ENCODE measurements around the gene SLC6A6. TPM values are rescaled to one million over a fixed set of nuclear protein-coding genes. Genes with fewer than 3 reads are reported as not detected.

SLC6A6 gene
- total and polyA plus RNA-seq, 2 donors from 2014 or later, result 7.1 to 64.0 TPM

GRCh38 chr3:14358426-14359211, 43.8 kb upstream of the SLC6A6 start:
- intact Hi-C loops (cut with DNase I), result no loop called here
- peak in 4 of 5 donors; percentile 61 to 76 (median 64) for DNase-seq
- Histone ChIP-seq H3K9me3 (ENCODE audit: control insufficient read depth in 2 of 3, insufficient read depth in 1 of 3, low read length in 3 of 3) (no peaks in the 10 kb centered on the region), H3K4me3 (ENCODE audit: low read length in 3 of 3) (no peak overlapping the region), H3K9ac (ENCODE audit: low read length in 3 of 3) (no peak overlapping the region), H3K27ac (ENCODE audit: low read depth in 2 of 2, low read length in 2 of 2) (no peak overlapping the region), H3K4me1 (ENCODE audit: control insufficient read depth in 2 of 3, insufficient read depth in 2 of 3, low read depth in 1 of 3, low read length in 3 of 3) (no peaks in the 10 kb centered on the region), H3K27me3 (ENCODE audit: control insufficient read depth, insufficient read depth, low read length) (no peaks in the 10 kb centered on the region), H3K36me3 (ENCODE audit: control insufficient read depth in 2 of 3, insufficient read depth in 3 of 3, low read length in 3 of 3) (no peaks in the 10 kb centered on the region)
- no peak for FAIRE-seq
- TF ChIP-seq CTCF (IDR thresholded peaks at IDR 0.05; ENCODE audit: borderline replicate concordance, extremely low read depth, insufficient read depth), result no peak

- no peak overlapping the region for H3K4me3 ChIP-seq (ENCODE audit: low read length in 3 of 3)
- no peak overlapping the region for H3K27ac ChIP-seq (ENCODE audit: low read depth in 2 of 2, low read length in 2 of 2)
- H3K9ac ChIP-seq (ENCODE audit: low read length in 3 of 3), result no peak overlapping the region
- H3K27me3 ChIP-seq (ENCODE audit: control insufficient read depth, insufficient read depth, low read length), result no peaks in the 10 kb centered on the region
- H3K9me3 ChIP-seq (ENCODE audit: control insufficient read depth in 2 of 3, insufficient read depth in 1 of 3, low read length in 3 of 3), result no peaks in the 10 kb centered on the region
- TF ChIP-seq CTCF (IDR thresholded peaks at IDR 0.05; ENCODE audit: borderline replicate concordance, extremely low read depth, insufficient read depth), result no peak
- H3K36me3 ChIP-seq (ENCODE audit: control insufficient read depth in 2 of 3, insufficient read depth in 3 of 3, low read length in 3 of 3), result no peaks in the 10 kb centered on the region
- no peaks in the 10 kb centered on the region for H3K4me1 ChIP-seq (ENCODE audit: control insufficient read depth in 2 of 3, insufficient read depth in 2 of 3, low read depth in 1 of 3, low read length in 3 of 3)
- intact Hi-C loops (cut with DNase I), result no loop called here
- no peak for FAIRE-seq
- no peak for DNase-seq
These were observed 43.1 kb upstream of the SLC6A6 start for GRCh38 chr3:14359348-14359747.

- no peak for TF ChIP-seq CTCF (IDR thresholded peaks at IDR 0.05; ENCODE audit: borderline replicate concordance, extremely low read depth, insufficient read depth)
- H3K9ac ChIP-seq (ENCODE audit: low read length in 3 of 3), result no peak overlapping the region
- H3K27me3 ChIP-seq (ENCODE audit: control insufficient read depth, insufficient read depth, low read length), result no peaks in the 10 kb centered on the region
- no peak for FAIRE-seq
- H3K36me3 ChIP-seq (ENCODE audit: control insufficient read depth in 2 of 3, insufficient read depth in 3 of 3, low read length in 3 of 3), result no peaks in the 10 kb centered on the region
- no peak for DNase-seq
- H3K4me3 ChIP-seq (ENCODE audit: low read length in 3 of 3), result no peak overlapping the region
- intact Hi-C loops (cut with DNase I), result no loop called here
- no peaks in the 10 kb centered on the region for H3K4me1 ChIP-seq (ENCODE audit: control insufficient read depth in 2 of 3, insufficient read depth in 2 of 3, low read depth in 1 of 3, low read length in 3 of 3)
- H3K27ac ChIP-seq (ENCODE audit: low read depth in 2 of 2, low read length in 2 of 2), result no peak overlapping the region
- H3K9me3 ChIP-seq (ENCODE audit: control insufficient read depth in 2 of 3, insufficient read depth in 1 of 3, low read length in 3 of 3), result no peaks in the 10 kb centered on the region
These were observed 42.1 kb upstream of the SLC6A6 start for GRCh38 chr3:14360123-14360881.

Measured in kidney (tissue), 14 donors.